ENCODE measurements around the gene CLSTN2. TPM values are rescaled to one million over a fixed set of nuclear protein-coding genes. Genes with fewer than 3 reads are reported as not detected.

CLSTN2 gene
- total RNA-seq, 1 experiment from 2014 or later: 0.02 TPM

- TF ChIP-seq POLR2AphosphoS5 (IDR thresholded peaks at IDR 0.05; ENCODE audit: low read depth, low read length) (no peak), CBX3 (IDR thresholded peaks at IDR 0.05; ENCODE audit: low read depth) (no peak), EZH2 (IDR thresholded peaks at IDR 0.05) (no peak), TCF7L2 (IDR thresholded peaks at IDR 0.05; ENCODE audit: borderline replicate concordance, extremely low read depth, insufficient read depth, insufficient read length) (no peak), ZFX (IDR thresholded peaks at IDR 0.05) (no peak)
These were observed 288.2 kb downstream of the CLSTN2 start (continued) for GRCh38 chr3:140223197-140223596.

GRCh38 chr3:140223631-140224030 lies 288.6 kb downstream of the CLSTN2 start:
- DNase-seq (ENCODE audit: low read depth, low spot score): no peak
- no peak overlapping the region for H2AFZ ChIP-seq (ENCODE audit: low read depth, low read length, poor library complexity, severe bottlenecking)
- ChIA-PET POLR2A (no interaction called here), CTCF (no interaction called here), RAD21 (ENCODE audit: low non-redundant PET in 1 of 2, low total read pairs in 2 of 2, uncharacterized antibody in 2 of 2, unreplicated experiment in 2 of 2) (no interaction called here)
- no peak for TF ChIP-seq SRF (IDR thresholded peaks at IDR 0.05; ENCODE audit: low read depth)
- no peak for TF ChIP-seq SIN3A (IDR thresholded peaks at IDR 0.05; ENCODE audit: low read depth)
- TF ChIP-seq YY1 (IDR thresholded peaks at IDR 0.05; ENCODE audit: extremely low read depth, insufficient replicate concordance, low read depth, low read length): no peak
- TF ChIP-seq CEBPB (IDR thresholded peaks at IDR 0.05; ENCODE audit: low read depth): no peak
- TF ChIP-seq POLR2A (IDR thresholded peaks at IDR 0.05; ENCODE audit: borderline replicate concordance, extremely low read depth, insufficient read depth, insufficient read length): no peak
- no peak for TF ChIP-seq CBX3 (IDR thresholded peaks at IDR 0.05; ENCODE audit: low read depth)
- no peaks in the 10 kb centered on the region for H4K20me1 ChIP-seq (ENCODE audit: insufficient read depth)
- BruUV-seq (replicated peaks): no TSS peak
- no peaks in the 10 kb centered on the region for H3K9me2 ChIP-seq (ENCODE audit: insufficient read depth)
- no peaks in the 10 kb centered on the region for H3K79me2 ChIP-seq (ENCODE audit: insufficient read depth, low read length)
- H3K4me1 ChIP-seq (ENCODE audit: control insufficient read depth in 1 of 2, insufficient read depth in 2 of 2, low read length in 2 of 2): no peaks in the 10 kb centered on the region
- no peak overlapping the region for H3K27ac ChIP-seq (ENCODE audit: low read depth, low read length)
- intact Hi-C loops (cut with micrococcal nuclease): no loop called here
- no peak overlapping the region for H3K9ac ChIP-seq (ENCODE audit: low read length)
- no peak; the same call in 1 of the 2 replicates for ATAC-seq
- H3K9me3 ChIP-seq (ENCODE audit: control insufficient read depth in 1 of 2, insufficient read depth in 1 of 2, low read depth in 1 of 2, low read length in 2 of 2): no peaks in the 10 kb centered on the region
- H3K4me2 ChIP-seq (ENCODE audit: low read length): no peak overlapping the region
- H3K27me3 ChIP-seq (ENCODE audit: insufficient read depth, low read length): peaks cover 2% of the 10 kb centered on the region; the same call in 1 of the 2 replicates
- H3K36me3 ChIP-seq (ENCODE audit: control insufficient read depth in 1 of 2, insufficient read depth in 2 of 2, low read length in 2 of 2): no peaks in the 10 kb centered on the region
- H3K4me3 ChIP-seq (replicated peaks in 1 of 2; ENCODE audit: low read depth in 1 of 2, low read length in 2 of 2): no peak overlapping the region

DNA sequence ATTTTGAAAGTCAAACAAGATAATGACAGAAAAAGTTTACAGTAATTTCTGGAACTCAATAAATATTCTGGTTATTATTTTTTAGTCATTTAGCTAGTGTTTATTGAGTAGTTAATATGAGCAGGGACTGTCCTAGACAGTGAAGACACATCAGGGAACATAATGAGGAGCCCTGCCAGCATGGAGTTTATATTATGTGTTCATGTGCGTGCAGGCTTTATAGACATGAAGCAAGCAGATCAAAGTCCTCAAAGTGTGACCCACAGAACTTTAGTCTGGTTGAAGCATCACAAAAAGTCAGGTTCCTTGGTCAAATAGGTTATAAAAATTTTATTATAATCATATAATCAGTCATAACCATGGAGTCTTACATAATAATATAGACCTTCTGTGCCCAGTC lies 289.3 kb downstream of the CLSTN2 start:
- POLR2A ChIA-PET: no interaction called here
- H3K9me3 ChIP-seq (ENCODE audit: control insufficient read depth in 1 of 2, insufficient read depth in 1 of 2, low read depth in 1 of 2, low read length in 2 of 2): no peaks in the 10 kb centered on the region

More for the DNA sequence above, 289.3 kb downstream of the CLSTN2 start:
- Histone ChIP-seq H3K27ac (ENCODE audit: low read depth, low read length) (no peak overlapping the region), H3K4me3 (replicated peaks in 1 of 2; ENCODE audit: low read depth in 1 of 2, low read length in 2 of 2) (no peak overlapping the region), H4K20me1 (ENCODE audit: insufficient read depth) (no peaks in the 10 kb centered on the region), H3K4me2 (ENCODE audit: low read length) (no peak overlapping the region), H3K79me2 (ENCODE audit: insufficient read depth, low read length) (no peaks in the 10 kb centered on the region), H3K9me2 (ENCODE audit: insufficient read depth) (no peaks in the 10 kb centered on the region), H3K4me1 (ENCODE audit: control insufficient read depth in 1 of 2, insufficient read depth in 2 of 2, low read length in 2 of 2) (no peaks in the 10 kb centered on the region), H3K27me3 (ENCODE audit: insufficient read depth, low read length) (peaks cover 5% of the 10 kb centered on the region; the same call in 1 of the 2 replicates), H3K9ac (ENCODE audit: low read length) (no peak overlapping the region), H2AFZ (ENCODE audit: low read depth, low read length, poor library complexity, severe bottlenecking) (no peak overlapping the region), H3K36me3 (ENCODE audit: control insufficient read depth in 1 of 2, insufficient read depth in 2 of 2, low read length in 2 of 2) (no peaks in the 10 kb centered on the region)
- intact Hi-C loops (cut with micrococcal nuclease): no loop called here
- ATAC-seq (no peak), DNase-seq (ENCODE audit: low read depth, low spot score) (no peak)
- no peak for TF ChIP-seq POLR2AphosphoS5 (IDR thresholded peaks at IDR 0.05; ENCODE audit: low read depth, low read length)
- TF ChIP-seq, protein P1, sequence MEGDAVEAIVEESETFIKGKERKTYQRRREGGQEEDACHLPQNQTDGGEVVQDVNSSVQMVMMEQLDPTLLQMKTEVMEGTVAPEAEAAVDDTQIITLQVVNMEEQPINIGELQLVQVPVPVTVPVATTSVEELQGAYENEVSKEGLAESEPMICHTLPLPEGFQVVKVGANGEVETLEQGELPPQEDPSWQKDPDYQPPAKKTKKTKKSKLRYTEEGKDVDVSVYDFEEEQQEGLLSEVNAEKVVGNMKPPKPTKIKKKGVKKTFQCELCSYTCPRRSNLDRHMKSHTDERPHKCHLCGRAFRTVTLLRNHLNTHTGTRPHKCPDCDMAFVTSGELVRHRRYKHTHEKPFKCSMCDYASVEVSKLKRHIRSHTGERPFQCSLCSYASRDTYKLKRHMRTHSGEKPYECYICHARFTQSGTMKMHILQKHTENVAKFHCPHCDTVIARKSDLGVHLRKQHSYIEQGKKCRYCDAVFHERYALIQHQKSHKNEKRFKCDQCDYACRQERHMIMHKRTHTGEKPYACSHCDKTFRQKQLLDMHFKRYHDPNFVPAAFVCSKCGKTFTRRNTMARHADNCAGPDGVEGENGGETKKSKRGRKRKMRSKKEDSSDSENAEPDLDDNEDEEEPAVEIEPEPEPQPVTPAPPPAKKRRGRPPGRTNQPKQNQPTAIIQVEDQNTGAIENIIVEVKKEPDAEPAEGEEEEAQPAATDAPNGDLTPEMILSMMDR (IDR thresholded peaks at IDR 0.05 in 2 of 3, conservative IDR thresholded peaks at IDR 0.05 in 1 of 3; ENCODE audit: borderline replicate concordance in 1 of 3, insufficient read depth in 1 of 3, low read depth in 2 of 3, low read length in 2 of 3): no peak
- no peak for TF ChIP-seq EZH2 (IDR thresholded peaks at IDR 0.05)
- TF ChIP-seq FOSL1 (IDR thresholded peaks at IDR 0.05; ENCODE audit: low read depth): no peak
- no peak for TF ChIP-seq JUND (IDR thresholded peaks at IDR 0.05)
- TF ChIP-seq ZFX (IDR thresholded peaks at IDR 0.05): no peak
- no peak for TF ChIP-seq CEBPB (IDR thresholded peaks at IDR 0.05; ENCODE audit: low read depth)
- TF ChIP-seq ELF1 (IDR thresholded peaks at IDR 0.05; ENCODE audit: borderline replicate concordance, low read depth): no peak
- no peak for TF ChIP-seq CBX3 (IDR thresholded peaks at IDR 0.05; ENCODE audit: low read depth)
- TF ChIP-seq RAD21 (IDR thresholded peaks at IDR 0.05; ENCODE audit: low read depth): no peak
- TF ChIP-seq EGR1 (IDR thresholded peaks at IDR 0.05; ENCODE audit: low read depth): no peak
- no peak for TF ChIP-seq SP1 (IDR thresholded peaks at IDR 0.05; ENCODE audit: low read depth)
- BruUV-seq (replicated peaks): no TSS peak
- ChIA-PET RAD21 (ENCODE audit: low non-redundant PET in 1 of 2, low total read pairs in 2 of 2, uncharacterized antibody in 2 of 2, unreplicated experiment in 2 of 2) (no interaction called here), CTCF (no interaction called here)

Data from HCT116 (cell line).